Uterus (tissue), 2 donors: ENCODE results near the gene NANOS1.

ENCODE experiments used
- CTCF ChIP-seq, 4 experiments: fragments of 200-600 bp in 2 of 4; fragments of 450-650 bp in 2 of 4; sonication (generic) in 2 of 4; IDR thresholded peaks; one replicate each; pipeline ENCODE4 v1.5.1; 2016 to 2019; ENCODE audit warnings: antibody characterized with exemption in 4 of 4, mild to moderate bottlenecking in 2 of 4, moderate library complexity in 1 of 4
- POLR2A ChIP-seq, 2 donors: fragments of 450-650 bp; IDR thresholded peaks; one replicate each; pipeline ENCODE4 v1.6.1; 2016; ENCODE audit warnings: antibody characterized with exemption in 2 of 2, mild to moderate bottlenecking in 1 of 2, moderate library complexity in 1 of 2

- no peak for TF ChIP-seq CTCF (IDR thresholded peaks at IDR 0.05)
- no peak for TF ChIP-seq POLR2A (IDR thresholded peaks at IDR 0.05)
Observed at GRCh38 chr10:119061352-119061751, 31.8 kb downstream of the NANOS1 start.
